AG04449 (cell line): Measurements from ENCODE around the gene PARVA.

Experiments
- CTCF ChIA-PET: fragments of 350-600 bp; formaldehyde crosslinking; extraction: SDS; loops from one replicate; lab custom pipeline; 2021; ENCODE audit warnings: antibody characterized with exemption; lab: Yijun Ruan, JAX
- POLR2A ChIA-PET: fragments of 400-600, 350-600 bp; formaldehyde crosslinking; extraction: SDS; loops from one replicate; lab custom pipeline; 2020; ENCODE audit warnings: antibody characterized with exemption, inconsistent platforms; lab: Yijun Ruan, JAX
- DNase-seq: peaks from one replicate; pipeline ENCODE4 v3.0.0-alpha.2; 2010; ENCODE audit warnings: low read depth, low spot score
- H3K4me3 ChIP-seq: 2 replicates; pipeline ENCODE4 v1.5.1; 2011; ENCODE audit warnings: low read depth, mild to moderate bottlenecking, control low read depth, low read length
- TF ChIP-seq, protein P1 (sequence below): IDR thresholded peaks from one replicate; pipeline ENCODE4 v1.5.1; 2011; ENCODE audit warnings: mild to moderate bottlenecking, moderate library complexity, low read length, control low read depth, inconsistent platforms; ENCODE audit not compliant: insufficient read depth; ENCODE audit errors: missing control alignments

The PARVA gene

DNA sequence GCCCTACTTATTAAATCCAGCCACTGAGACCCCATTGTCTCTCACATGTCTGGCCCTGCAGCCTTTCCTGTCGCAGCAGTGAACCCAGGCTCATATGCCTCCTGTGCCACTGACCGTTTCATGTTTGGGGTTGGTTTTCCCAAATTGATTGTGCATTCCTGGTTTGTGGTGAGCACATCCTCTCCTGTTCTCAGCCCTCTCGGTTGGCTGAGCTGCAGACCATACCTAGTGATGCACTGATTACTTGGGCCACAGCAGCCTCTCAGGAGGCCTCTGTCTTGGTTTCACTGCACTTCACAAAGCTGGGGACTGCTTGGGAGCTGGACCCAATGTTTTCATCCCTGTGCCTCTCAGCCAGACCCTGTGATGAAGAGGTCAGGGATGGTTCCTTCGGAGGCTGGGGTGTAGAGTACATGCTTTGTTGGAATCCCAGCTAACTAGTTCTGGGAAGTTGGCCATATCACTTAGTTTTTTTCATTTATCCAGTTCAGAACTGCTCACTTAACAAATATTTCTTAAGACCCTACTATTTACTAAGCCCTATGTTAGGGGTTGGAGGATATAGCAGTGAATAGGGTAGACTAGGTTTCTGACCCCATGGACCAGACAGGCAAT is 30.9 kb downstream of the PARVA start:
- ChIA-PET CTCF (no interaction called here), POLR2A (no interaction called here)
- no peak overlapping the region for H3K4me3 ChIP-seq
- TF ChIP-seq, protein P1, sequence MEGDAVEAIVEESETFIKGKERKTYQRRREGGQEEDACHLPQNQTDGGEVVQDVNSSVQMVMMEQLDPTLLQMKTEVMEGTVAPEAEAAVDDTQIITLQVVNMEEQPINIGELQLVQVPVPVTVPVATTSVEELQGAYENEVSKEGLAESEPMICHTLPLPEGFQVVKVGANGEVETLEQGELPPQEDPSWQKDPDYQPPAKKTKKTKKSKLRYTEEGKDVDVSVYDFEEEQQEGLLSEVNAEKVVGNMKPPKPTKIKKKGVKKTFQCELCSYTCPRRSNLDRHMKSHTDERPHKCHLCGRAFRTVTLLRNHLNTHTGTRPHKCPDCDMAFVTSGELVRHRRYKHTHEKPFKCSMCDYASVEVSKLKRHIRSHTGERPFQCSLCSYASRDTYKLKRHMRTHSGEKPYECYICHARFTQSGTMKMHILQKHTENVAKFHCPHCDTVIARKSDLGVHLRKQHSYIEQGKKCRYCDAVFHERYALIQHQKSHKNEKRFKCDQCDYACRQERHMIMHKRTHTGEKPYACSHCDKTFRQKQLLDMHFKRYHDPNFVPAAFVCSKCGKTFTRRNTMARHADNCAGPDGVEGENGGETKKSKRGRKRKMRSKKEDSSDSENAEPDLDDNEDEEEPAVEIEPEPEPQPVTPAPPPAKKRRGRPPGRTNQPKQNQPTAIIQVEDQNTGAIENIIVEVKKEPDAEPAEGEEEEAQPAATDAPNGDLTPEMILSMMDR, result no peak
- no peak for DNase-seq

DNA sequence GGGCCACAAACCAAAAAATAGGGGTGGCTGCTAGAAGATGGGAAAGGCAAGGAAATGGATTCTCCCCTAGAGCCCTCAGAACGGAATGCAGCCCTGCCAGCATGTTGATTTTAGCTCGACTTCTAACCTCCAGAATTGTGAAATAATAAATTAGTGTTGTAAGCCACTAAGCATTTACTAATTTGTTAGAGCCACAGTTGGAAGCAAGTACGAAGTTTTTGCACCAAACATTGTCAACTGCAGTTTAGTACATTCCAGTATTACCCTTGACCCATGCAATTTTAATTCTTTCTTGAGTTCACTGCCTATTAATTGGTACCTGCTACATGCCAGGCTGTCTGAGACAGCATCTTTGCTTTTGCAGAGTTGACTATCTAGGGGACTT is 32.2 kb downstream of the PARVA start:
- TF ChIP-seq, protein P1, result no peak
- no peak for DNase-seq
- ChIA-PET POLR2A (no interaction called here), CTCF (interaction anchor here (0.7 to 2.9 kb wide), 6 partner anchors 24 to 484 kb away, joined by 3 to 13 read pairs (median 8); no protein-coding TSS in a partner anchor)
- no peak overlapping the region for H3K4me3 ChIP-seq

DNA sequence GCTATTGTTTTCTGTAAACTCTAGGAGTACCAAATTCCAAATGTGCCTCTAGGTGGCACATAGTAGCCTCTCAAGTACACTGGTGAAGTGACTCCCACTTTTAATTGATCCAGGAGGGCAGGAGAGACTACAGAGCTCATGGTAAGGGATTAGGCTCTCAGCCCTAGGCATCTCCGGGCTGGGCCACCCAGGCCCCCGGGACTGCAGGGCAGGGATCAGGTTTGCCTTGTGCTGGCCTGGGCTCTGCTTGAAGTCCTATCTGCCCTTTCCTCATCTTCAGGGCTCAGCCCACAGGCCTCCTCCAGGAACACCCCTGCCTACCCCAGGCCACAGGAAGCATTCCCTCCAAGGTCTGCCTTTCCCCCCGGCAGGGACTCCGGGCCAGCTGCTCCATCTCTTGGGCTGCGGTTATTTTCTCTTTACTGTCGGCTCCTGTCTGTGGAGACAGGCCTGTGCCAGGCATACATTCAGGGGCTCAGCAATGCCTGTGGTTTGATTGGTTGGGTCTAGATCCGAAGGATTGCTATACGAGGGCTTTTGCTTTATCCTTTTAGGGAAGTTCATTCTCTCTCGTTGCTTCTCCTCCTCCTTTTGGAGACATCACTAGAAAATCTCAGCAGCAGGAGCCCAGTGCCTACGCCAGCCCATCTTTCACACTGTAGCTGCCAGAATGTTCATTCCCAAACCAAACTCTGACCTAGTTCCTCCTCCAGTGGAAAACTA is 32.8 kb downstream of the PARVA start:
- H3K4me3 ChIP-seq, result peak overlapping the region; percentile 15
- ChIA-PET CTCF (interaction anchor here (0.6 to 2.9 kb wide), 11 partner anchors 11 to 288 kb away, joined by 3 to 13 read pairs (median 4); no protein-coding TSS in a partner anchor), POLR2A (interaction anchor here (0.7 kb wide), 1 partner anchor 12 kb away, joined by 3 read pairs; no protein-coding TSS in a partner anchor)
- TF ChIP-seq, protein P1, result peak; percentile 11
- no peak for DNase-seq

DNA sequence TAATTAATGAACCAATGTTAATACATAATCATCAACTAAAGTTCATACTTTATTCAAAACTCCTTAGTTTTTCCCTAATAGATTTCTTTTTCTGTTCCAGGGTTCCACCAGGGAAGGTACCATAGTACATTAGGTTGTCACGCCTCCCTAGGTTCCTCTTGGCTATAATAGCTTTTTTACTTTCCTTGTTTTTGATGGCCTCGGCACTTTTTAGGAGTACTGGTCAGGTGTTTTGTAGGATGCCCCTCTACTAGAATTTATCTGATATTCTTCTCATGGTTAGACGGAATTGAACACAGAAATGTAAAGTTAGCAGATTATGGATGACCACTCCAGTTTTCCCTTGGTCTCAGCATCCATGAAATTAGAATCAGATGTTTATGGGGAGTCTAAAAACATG is 34.0 kb downstream of the PARVA start:
- H3K4me3 ChIP-seq, result no peak overlapping the region

DNA sequence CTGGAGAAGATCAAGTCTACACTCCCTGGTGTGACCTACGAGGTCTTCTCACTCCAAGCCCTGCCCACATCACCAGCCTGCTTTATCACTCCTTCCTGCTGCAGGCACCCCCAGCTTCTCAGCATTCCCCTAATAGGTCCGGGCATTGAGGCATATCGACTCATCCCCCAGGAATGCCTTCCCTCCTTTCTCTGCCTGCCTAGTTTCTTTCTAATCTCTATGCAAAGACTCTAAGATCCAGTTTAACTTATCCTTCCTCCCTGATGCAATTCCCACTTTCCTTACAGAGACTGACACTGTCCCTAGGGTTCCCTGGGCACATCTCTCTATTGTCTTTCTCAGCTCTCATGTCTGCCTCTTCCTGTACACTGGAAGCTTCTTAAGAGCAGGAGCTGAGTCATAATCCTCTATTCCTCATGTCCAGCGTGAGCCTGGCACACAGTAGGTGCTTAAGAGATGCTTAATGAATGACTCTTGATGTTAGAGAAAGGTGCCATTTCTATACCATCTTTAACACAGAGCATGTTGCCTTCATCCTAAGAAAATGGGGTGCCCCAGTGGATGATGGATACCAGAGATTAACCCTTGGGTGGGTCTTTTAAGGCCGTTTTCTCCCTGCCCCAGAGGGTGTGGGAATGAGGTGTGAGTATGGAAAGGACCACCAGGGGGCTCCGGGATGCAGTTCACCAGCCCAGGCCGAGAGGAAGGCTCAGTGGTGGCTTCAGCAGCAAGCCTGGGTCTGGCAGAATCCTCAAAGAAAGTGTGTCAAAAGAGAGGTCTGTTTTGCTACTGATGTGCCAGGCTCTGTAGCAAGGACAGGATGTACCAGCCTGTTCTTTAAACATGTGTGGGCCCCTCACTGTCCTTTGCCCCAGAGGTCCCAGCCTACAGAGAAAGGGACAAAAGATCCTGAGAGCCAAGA is 34.7 kb downstream of the PARVA start:
- ChIA-PET CTCF (interaction anchor here (0.6 to 2.9 kb wide), 19 partner anchors 8 to 476 kb away, joined by 3 to 13 read pairs (median 4); no protein-coding TSS in a partner anchor), POLR2A (interaction anchor here (0.9 to 1.6 kb wide), 2 partner anchors 35 to 478 kb away, joined by 3 to 10 read pairs; partner anchors contain the start of gene PARVA)
- TF ChIP-seq, protein P1, result peak; percentile 84
- no peak overlapping the region for H3K4me3 ChIP-seq
- DNase-seq, result peak; percentile 90

More for the DNA sequence above, 34.0 kb downstream of the PARVA start:
- TF ChIP-seq, protein P1, result no peak
- no peak for DNase-seq
- ChIA-PET POLR2A (interaction anchor here (0.9 to 1.6 kb wide), 2 partner anchors 34 to 479 kb away, joined by 3 to 10 read pairs; partner anchors contain the start of gene PARVA), CTCF (interaction anchor here (0.6 to 2.9 kb wide), 20 partner anchors 9 to 477 kb away, joined by 3 to 13 read pairs (median 4); no protein-coding TSS in a partner anchor)
